ENCODE data around the gene NXNL2.

Gene NXNL2

GRCh38 chr9:88534456-88535225 lies at the start of gene NXNL2:
Gene NXNL2 (plus strand): TSS chr9:88535178. CDS start chr9:88535435, 257 bp downstream.
- DNase-seq (ENCODE audit: low read depth in 2 of 2), result peak; percentile 84 to 88
- TF ChIP-seq, protein P1, sequence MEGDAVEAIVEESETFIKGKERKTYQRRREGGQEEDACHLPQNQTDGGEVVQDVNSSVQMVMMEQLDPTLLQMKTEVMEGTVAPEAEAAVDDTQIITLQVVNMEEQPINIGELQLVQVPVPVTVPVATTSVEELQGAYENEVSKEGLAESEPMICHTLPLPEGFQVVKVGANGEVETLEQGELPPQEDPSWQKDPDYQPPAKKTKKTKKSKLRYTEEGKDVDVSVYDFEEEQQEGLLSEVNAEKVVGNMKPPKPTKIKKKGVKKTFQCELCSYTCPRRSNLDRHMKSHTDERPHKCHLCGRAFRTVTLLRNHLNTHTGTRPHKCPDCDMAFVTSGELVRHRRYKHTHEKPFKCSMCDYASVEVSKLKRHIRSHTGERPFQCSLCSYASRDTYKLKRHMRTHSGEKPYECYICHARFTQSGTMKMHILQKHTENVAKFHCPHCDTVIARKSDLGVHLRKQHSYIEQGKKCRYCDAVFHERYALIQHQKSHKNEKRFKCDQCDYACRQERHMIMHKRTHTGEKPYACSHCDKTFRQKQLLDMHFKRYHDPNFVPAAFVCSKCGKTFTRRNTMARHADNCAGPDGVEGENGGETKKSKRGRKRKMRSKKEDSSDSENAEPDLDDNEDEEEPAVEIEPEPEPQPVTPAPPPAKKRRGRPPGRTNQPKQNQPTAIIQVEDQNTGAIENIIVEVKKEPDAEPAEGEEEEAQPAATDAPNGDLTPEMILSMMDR (IDR thresholded peaks at IDR 0.05; ENCODE audit: low read depth, low read length), result no peak
- H3K4me3 ChIP-seq (replicated peaks in 1 of 2; ENCODE audit: low read depth in 2 of 2, low read length in 2 of 2), result peak within 1 kb of the TSS; percentile 53 to 60

- no peak overlapping the region for H3K4me3 ChIP-seq (replicated peaks in 1 of 2; ENCODE audit: low read depth in 2 of 2, low read length in 2 of 2)
- DNase-seq (ENCODE audit: low read depth in 2 of 2), result no peak
- TF ChIP-seq, protein P1 (IDR thresholded peaks at IDR 0.05; ENCODE audit: low read depth, low read length), result no peak
Measured at GRCh38 chr9:88488166-88488565, 46.8 kb upstream of the NXNL2 start.

GRCh38 chr9:88494983-88495721 lies 39.8 kb upstream of the NXNL2 start:
- TF ChIP-seq, protein P1 (IDR thresholded peaks at IDR 0.05; ENCODE audit: low read depth, low read length), result no peak
- H3K4me3 ChIP-seq (replicated peaks in 1 of 2; ENCODE audit: low read depth in 2 of 2, low read length in 2 of 2), result no peak overlapping the region
- no peak for DNase-seq (ENCODE audit: low read depth in 2 of 2)

DNA sequence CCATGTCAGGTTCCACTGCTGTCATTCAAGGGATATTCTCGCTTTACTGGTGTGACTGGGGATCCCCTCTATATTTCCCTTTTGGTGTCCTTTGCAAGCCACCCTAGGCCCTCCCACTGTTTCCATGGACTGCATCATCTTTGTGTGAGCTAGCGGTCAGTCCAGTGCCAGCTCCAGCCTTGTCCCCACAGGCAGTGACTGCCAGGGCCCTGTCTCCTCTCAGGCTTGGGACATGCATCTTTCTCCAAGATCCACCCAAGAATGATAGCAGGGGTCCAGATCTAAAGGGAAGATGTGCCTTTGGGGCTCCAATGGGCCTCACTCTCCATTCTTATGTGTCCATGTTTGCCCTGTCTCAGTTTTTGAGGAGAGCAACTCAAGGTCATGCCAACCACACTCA lies 37.8 kb upstream of the NXNL2 start:
- DNase-seq (ENCODE audit: low read depth in 2 of 2), result no peak
- TF ChIP-seq, protein P1 (IDR thresholded peaks at IDR 0.05; ENCODE audit: low read depth, low read length), result no peak
- H3K4me3 ChIP-seq (replicated peaks in 1 of 2; ENCODE audit: low read depth in 2 of 2, low read length in 2 of 2), result no peak overlapping the region

- TF ChIP-seq, protein P1 (IDR thresholded peaks at IDR 0.05; ENCODE audit: low read depth, low read length), result no peak
- DNase-seq (ENCODE audit: low read depth in 2 of 2), result no peak
- no peak overlapping the region for H3K4me3 ChIP-seq (replicated peaks in 1 of 2; ENCODE audit: low read depth in 2 of 2, low read length in 2 of 2)
Measured at GRCh38 chr9:88498880-88499279, 36.1 kb upstream of the NXNL2 start.

DNA sequence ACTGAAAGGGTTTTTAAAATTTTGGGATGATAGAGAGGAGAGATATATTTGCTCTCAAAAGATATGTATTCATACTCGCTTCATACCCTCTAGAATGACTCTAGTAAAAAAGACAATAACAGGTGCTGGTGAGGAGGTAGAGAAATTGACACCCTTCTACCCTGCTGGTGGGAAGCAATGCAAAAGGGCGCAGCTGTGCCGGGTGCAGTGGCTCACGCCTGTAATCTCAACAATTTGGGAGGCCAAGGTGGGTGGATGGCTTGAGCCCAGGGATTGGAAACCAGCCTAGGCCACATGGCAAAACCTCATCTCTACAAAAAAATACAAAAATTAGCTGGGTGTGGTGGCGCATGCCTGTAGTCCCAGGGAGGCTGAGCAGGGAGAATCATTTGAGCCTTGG lies 33.9 kb upstream of the NXNL2 start:
- TF ChIP-seq, protein P1 (IDR thresholded peaks at IDR 0.05; ENCODE audit: low read depth, low read length), result no peak
- no peak overlapping the region for H3K4me3 ChIP-seq (replicated peaks in 1 of 2; ENCODE audit: low read depth in 2 of 2, low read length in 2 of 2)
- DNase-seq (ENCODE audit: low read depth in 2 of 2), result no peak

Measured in cardiac fibroblast (primary cell).